WERI-Rb-1 (cell line): ENCODE measurements around the gene NTRK2.

Source experiments
- DNase-seq: peaks from one replicate; pipeline ENCODE4 v3.0.0-alpha.2; 2020
- H3K27ac ChIP-seq: fragments of 250-450 bp; sonication (Bioruptor Pico); 2 replicates; pipeline ENCODE4 v1.5.1; 2020; ENCODE audit warnings: mild to moderate bottlenecking, moderate library complexity
- H3K27me3 ChIP-seq: fragments of 250-450 bp; sonication (Bioruptor Pico); 2 replicates; pipeline ENCODE4 v1.5.1; 2021; ENCODE audit warnings: mild to moderate bottlenecking, low read depth, moderate library complexity; ENCODE audit not compliant: insufficient read depth, severe bottlenecking
- H3K36me3 ChIP-seq: fragments of 250-450 bp; sonication (Bioruptor Pico); 2 replicates; pipeline ENCODE4 v1.5.1; 2020; ENCODE audit warnings: mild to moderate bottlenecking, moderate library complexity
- H3K4me3 ChIP-seq: 2 replicates; pipeline ENCODE4 v1.5.1; 2011; ENCODE audit warnings: low read depth, mild to moderate bottlenecking, control low read depth, low read length
- H3K9me3 ChIP-seq: fragments of 250-450 bp; sonication (Bioruptor Pico); 2 replicates; pipeline ENCODE4 v1.5.1; 2021; ENCODE audit warnings: mild to moderate bottlenecking, moderate library complexity; ENCODE audit not compliant: severe bottlenecking
- TF ChIP-seq, protein P1 (sequence below): IDR thresholded peaks from 2 replicates; pipeline ENCODE4 v1.5.1; 2011; ENCODE audit warnings: low read depth, mild to moderate bottlenecking, control low read depth, inconsistent platforms, low read length

The NTRK2 gene

DNA sequence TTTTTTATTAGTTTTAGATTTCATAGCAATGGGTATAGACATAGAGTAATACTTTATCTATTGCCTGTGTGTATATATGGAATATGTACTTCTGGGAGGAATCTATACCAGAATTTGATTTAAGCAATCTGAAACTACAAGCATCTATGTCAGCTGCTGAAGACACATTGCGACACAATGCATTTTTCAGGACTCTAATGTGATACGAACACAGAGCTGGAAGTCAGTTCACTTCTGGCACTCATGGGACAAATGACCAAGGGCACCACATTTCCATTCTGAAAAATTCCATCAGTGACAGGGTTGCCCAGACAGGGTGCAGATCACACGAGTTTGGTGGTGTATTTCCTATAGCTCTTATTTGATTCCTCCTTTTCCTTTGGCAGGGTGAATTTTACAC is 259.5 kb downstream of the NTRK2 start:
- DNase-seq = no peak
- Histone ChIP-seq H3K36me3 (no peaks in the 10 kb centered on the region), H3K9me3 (no peaks in the 10 kb centered on the region), H3K27ac (no peak overlapping the region), H3K27me3 (peaks cover 61% of the 10 kb centered on the region), H3K4me3 (no peak overlapping the region)
- TF ChIP-seq, protein P1, sequence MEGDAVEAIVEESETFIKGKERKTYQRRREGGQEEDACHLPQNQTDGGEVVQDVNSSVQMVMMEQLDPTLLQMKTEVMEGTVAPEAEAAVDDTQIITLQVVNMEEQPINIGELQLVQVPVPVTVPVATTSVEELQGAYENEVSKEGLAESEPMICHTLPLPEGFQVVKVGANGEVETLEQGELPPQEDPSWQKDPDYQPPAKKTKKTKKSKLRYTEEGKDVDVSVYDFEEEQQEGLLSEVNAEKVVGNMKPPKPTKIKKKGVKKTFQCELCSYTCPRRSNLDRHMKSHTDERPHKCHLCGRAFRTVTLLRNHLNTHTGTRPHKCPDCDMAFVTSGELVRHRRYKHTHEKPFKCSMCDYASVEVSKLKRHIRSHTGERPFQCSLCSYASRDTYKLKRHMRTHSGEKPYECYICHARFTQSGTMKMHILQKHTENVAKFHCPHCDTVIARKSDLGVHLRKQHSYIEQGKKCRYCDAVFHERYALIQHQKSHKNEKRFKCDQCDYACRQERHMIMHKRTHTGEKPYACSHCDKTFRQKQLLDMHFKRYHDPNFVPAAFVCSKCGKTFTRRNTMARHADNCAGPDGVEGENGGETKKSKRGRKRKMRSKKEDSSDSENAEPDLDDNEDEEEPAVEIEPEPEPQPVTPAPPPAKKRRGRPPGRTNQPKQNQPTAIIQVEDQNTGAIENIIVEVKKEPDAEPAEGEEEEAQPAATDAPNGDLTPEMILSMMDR = no peak

DNA sequence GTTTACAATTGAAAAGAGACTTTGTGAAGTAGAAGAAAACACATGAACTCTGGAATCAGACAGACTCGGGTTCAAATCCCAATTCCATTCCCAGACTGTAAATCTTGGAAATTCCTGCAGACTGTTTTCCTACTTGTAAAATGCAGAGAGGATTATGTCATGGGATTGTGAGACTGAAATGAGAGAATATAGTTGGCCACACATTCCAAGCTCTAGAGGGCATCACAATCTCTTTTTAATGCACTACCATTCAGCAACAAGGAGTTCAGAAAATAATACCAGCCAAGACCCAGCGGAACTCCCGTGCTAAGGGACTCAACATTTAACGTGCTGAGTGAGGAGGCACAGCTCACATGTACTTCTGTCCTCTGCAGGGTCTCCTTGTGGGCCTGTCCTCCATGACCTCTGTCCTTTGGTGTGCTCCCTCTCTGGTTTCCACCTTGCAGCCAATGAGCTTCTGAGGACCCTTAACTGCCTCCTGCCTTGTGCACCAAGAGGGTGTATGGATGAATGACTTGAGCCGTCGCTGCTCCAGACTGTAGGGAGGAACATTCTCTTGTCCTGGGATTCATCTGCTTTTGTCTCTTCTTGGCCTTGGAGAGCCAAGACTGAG is 263.5 kb downstream of the NTRK2 start:
- DNase-seq = no peak
- H3K27ac ChIP-seq = no peak overlapping the region
- H3K27me3 ChIP-seq = peaks cover 44% of the 10 kb centered on the region
- H3K4me3 ChIP-seq = no peak overlapping the region
- H3K9me3 ChIP-seq = no peaks in the 10 kb centered on the region
- TF ChIP-seq, protein P1 = no peak
- no peaks in the 10 kb centered on the region for H3K36me3 ChIP-seq

DNA sequence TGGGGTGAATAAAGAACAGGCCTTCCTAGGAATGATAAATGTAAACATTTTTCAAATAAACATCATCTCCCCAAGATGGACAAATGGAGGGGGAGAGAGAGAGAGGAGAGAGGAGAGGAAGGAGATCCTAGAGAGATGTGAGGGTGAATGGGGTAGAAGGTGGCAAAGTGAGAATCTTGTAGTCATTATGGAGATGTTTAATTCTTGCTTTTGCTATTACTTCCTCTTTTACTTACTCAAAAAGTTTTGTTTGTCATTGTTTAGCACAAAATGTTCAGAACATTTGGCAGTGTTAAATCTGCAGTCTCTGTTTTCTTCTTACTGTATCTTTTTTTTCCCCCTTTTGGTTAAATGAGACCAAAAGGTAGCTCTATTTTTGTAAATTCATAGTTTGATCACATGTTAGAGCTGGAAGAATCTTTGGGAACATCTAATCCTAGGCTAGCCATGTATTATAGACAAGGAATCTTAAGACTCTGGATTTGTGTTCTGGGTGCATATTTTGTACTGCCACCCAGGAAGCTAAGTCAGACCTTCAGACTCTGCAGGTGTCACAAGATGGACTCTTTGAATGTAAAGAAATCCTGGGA is 266.1 kb downstream of the NTRK2 start:
- TF ChIP-seq, protein P1 = no peak
- H3K36me3 ChIP-seq = no peaks in the 10 kb centered on the region
- no peak for DNase-seq
- no peak overlapping the region for H3K27ac ChIP-seq
- H3K4me3 ChIP-seq = no peak overlapping the region
- H3K9me3 ChIP-seq = no peaks in the 10 kb centered on the region
- H3K27me3 ChIP-seq = peaks cover 28% of the 10 kb centered on the region

DNA sequence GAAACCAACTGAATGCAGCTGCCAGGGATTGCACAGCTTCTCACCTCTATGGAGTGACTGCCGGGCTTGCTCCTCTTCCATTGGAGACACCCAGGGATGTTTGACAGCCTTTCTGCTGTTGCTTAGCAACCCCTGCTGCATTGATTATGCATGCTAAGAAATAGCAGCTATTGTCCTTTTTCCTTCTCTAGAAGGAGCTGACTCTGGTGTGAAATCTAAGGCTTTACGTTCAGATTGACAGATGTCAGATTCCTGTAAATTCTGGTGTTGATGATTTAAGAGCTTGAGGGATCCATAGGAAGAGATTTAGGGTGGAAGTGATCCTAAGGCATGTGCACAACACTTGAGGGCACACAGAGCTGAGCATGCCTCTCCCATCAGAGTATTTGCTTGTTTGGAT is 267.7 kb downstream of the NTRK2 start:
- Histone ChIP-seq H3K36me3 (no peaks in the 10 kb centered on the region), H3K9me3 (no peaks in the 10 kb centered on the region), H3K27me3 (peaks cover 24% of the 10 kb centered on the region), H3K27ac (no peak overlapping the region), H3K4me3 (no peak overlapping the region)
- TF ChIP-seq, protein P1 = no peak
- no peak for DNase-seq

DNA sequence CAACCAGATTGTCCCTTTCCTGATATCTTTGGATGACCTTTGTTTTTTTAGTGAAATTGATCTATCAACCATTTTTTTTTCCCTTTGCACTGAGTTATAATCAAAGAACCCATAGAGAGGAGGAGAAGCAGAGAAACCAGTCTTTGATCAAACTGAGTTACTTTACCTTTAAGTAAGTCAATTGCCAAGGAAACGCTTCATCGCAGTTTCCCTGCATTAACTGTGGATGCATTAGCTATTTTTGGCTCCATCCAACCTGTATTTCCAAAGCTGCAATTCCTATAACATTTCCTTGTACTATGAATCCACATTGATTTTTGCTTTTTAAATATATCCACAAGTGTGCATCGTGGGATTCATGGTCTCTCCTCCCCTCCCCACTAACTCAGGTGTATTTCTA is 268.1 kb downstream of the NTRK2 start:
- Histone ChIP-seq H3K36me3 (no peaks in the 10 kb centered on the region), H3K27ac (no peak overlapping the region), H3K4me3 (no peak overlapping the region), H3K9me3 (no peaks in the 10 kb centered on the region), H3K27me3 (peaks cover 20% of the 10 kb centered on the region)
- TF ChIP-seq, protein P1 = no peak
- DNase-seq = no peak

DNA sequence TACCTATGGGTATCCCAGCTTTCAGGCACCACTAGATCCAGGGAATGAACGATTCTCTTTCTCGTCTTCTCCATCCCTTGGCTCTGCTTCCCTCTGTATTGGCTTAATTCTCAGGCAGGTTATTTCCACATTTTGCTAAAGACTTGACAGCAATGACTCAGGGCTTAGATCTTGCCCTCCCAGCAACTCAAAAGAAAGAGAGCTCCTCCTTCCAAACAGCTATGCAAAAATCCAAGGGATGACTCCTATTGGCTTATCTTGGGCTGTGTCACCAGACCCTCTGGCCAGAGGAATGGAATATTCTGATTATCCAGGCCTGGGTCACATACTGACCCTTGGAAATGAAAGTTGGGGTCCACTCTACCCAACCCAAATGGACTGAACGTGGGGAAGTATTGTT is 270.2 kb downstream of the NTRK2 start:
- no peaks in the 10 kb centered on the region for H3K36me3 ChIP-seq

More for the DNA sequence above, 270.2 kb downstream of the NTRK2 start:
- Histone ChIP-seq H3K27ac (no peak overlapping the region), H3K4me3 (no peak overlapping the region), H3K27me3 (peaks cover 18% of the 10 kb centered on the region), H3K9me3 (no peaks in the 10 kb centered on the region)
- TF ChIP-seq, protein P1 = no peak
- DNase-seq = no peak
